ENCODE measurements around the gene MFGE8.

MFGE8 gene

GRCh38 chr15:88908123-88908522, 5.1 kb downstream of the MFGE8 start:
- H3K36me3 ChIP-seq (ENCODE audit: control insufficient read depth, insufficient read depth, low read length) = peaks cover 11% of the 10 kb centered on the region
- WGBS (ENCODE audit: extremely low coverage, insufficient coverage, low lambda C conversion rate) = no CpG with 5 or more reads among the region's 12 CpGs

GRCh38 chr15:88907111-88907510, 6.1 kb downstream of the MFGE8 start:
- Histone ChIP-seq H3K79me1 (ENCODE audit: low read length) (peaks cover 15% of the 10 kb centered on the region), H3K4ac (ENCODE audit: low read depth, low read length) (no peak overlapping the region), H3K4me2 (ENCODE audit: low read length) (no peak overlapping the region), H4K5ac (ENCODE audit: low read length) (no peak overlapping the region), H3K18ac (ENCODE audit: low read length) (no peak overlapping the region), H3K4me1 (ENCODE audit: control insufficient read depth, low read depth, low read length) (peaks cover 2% of the 10 kb centered on the region), H2BK120ac (ENCODE audit: low read depth, low read length) (no peak overlapping the region), H3K9ac (ENCODE audit: low read length) (no peak overlapping the region), H3K36me3 (ENCODE audit: control insufficient read depth, insufficient read depth, low read length) (peaks cover 13% of the 10 kb centered on the region), H3K27ac (ENCODE audit: low read depth, low read length) (no peak overlapping the region), H4K8ac (ENCODE audit: low read depth, low read length) (no peak overlapping the region), H3K23ac (ENCODE audit: low read length) (no peak overlapping the region), H2BK15ac (replicated peaks; ENCODE audit: low read depth) (no peak overlapping the region), H3K79me2 (ENCODE audit: control insufficient read depth, insufficient read depth, low read length) (peaks cover 22% of the 10 kb centered on the region), H3K4me3 (ENCODE audit: low read length) (no peak overlapping the region), H3K56ac (ENCODE audit: low read length) (no peak overlapping the region), H2BK5ac (ENCODE audit: low read length) (no peak overlapping the region), H2AK5ac (ENCODE audit: low read length) (no peak overlapping the region), H3K27me3 (ENCODE audit: insufficient read depth, low read length, poor library complexity) (no peaks in the 10 kb centered on the region)
- WGBS (ENCODE audit: extremely low coverage, insufficient coverage, low lambda C conversion rate) = no CpG with 5 or more reads among the region's 14 CpGs
- DNase-seq = no peak

More at GRCh38 chr15:88908123-88908522, 5.1 kb downstream of the MFGE8 start:
- H2AK5ac ChIP-seq (ENCODE audit: low read length) = no peak overlapping the region
- H3K27ac ChIP-seq (ENCODE audit: low read depth, low read length) = no peak overlapping the region
- H2BK120ac ChIP-seq (ENCODE audit: low read depth, low read length) = no peak overlapping the region
- H4K5ac ChIP-seq (ENCODE audit: low read length) = no peak overlapping the region
- no peak overlapping the region for H3K4ac ChIP-seq (ENCODE audit: low read depth, low read length)
- H3K79me1 ChIP-seq (ENCODE audit: low read length) = peaks cover 15% of the 10 kb centered on the region
- no peaks in the 10 kb centered on the region for H3K27me3 ChIP-seq (ENCODE audit: insufficient read depth, low read length, poor library complexity)
- no peak overlapping the region for H3K9ac ChIP-seq (ENCODE audit: low read length)
- H3K18ac ChIP-seq (ENCODE audit: low read length) = no peak overlapping the region
- peaks cover 26% of the 10 kb centered on the region for H3K79me2 ChIP-seq (ENCODE audit: control insufficient read depth, insufficient read depth, low read length)
- H2BK15ac ChIP-seq (replicated peaks; ENCODE audit: low read depth) = no peak overlapping the region
- no peak overlapping the region for H2BK5ac ChIP-seq (ENCODE audit: low read length)
- peaks cover 2% of the 10 kb centered on the region for H3K4me1 ChIP-seq (ENCODE audit: control insufficient read depth, low read depth, low read length)
- H4K8ac ChIP-seq (ENCODE audit: low read depth, low read length) = no peak overlapping the region
- DNase-seq = no peak
- H3K4me2 ChIP-seq (ENCODE audit: low read length) = no peak overlapping the region
- no peak overlapping the region for H3K4me3 ChIP-seq (ENCODE audit: low read length)
- H3K56ac ChIP-seq (ENCODE audit: low read length) = no peak overlapping the region
- H3K23ac ChIP-seq (ENCODE audit: low read length) = no peak overlapping the region

GRCh38 chr15:88906551-88906950, 6.6 kb downstream of the MFGE8 start:
- Histone ChIP-seq H3K4me3 (ENCODE audit: low read length) (no peak overlapping the region), H2BK5ac (ENCODE audit: low read length) (no peak overlapping the region), H3K4ac (ENCODE audit: low read depth, low read length) (no peak overlapping the region), H3K27me3 (ENCODE audit: insufficient read depth, low read length, poor library complexity) (no peaks in the 10 kb centered on the region), H3K36me3 (ENCODE audit: control insufficient read depth, insufficient read depth, low read length) (peaks cover 13% of the 10 kb centered on the region), H4K5ac (ENCODE audit: low read length) (no peak overlapping the region), H3K18ac (ENCODE audit: low read length) (no peak overlapping the region), H3K79me2 (ENCODE audit: control insufficient read depth, insufficient read depth, low read length) (peaks cover 21% of the 10 kb centered on the region), H2AK5ac (ENCODE audit: low read length) (no peak overlapping the region), H3K4me1 (ENCODE audit: control insufficient read depth, low read depth, low read length) (peaks cover 2% of the 10 kb centered on the region), H3K27ac (ENCODE audit: low read depth, low read length) (no peak overlapping the region), H3K23ac (ENCODE audit: low read length) (no peak overlapping the region), H3K56ac (ENCODE audit: low read length) (no peak overlapping the region), H3K79me1 (ENCODE audit: low read length) (peaks cover 15% of the 10 kb centered on the region), H3K4me2 (ENCODE audit: low read length) (no peak overlapping the region), H2BK15ac (replicated peaks; ENCODE audit: low read depth) (no peak overlapping the region), H3K9ac (ENCODE audit: low read length) (no peak overlapping the region), H4K8ac (ENCODE audit: low read depth, low read length) (no peak overlapping the region), H2BK120ac (ENCODE audit: low read depth, low read length) (no peak overlapping the region)
- no peak for DNase-seq
- WGBS (ENCODE audit: extremely low coverage, insufficient coverage, low lambda C conversion rate) = no CpG with 5 or more reads among the region's 7 CpGs

GRCh38 chr15:88906130-88906529, 7.0 kb downstream of the MFGE8 start:
- no peak overlapping the region for H2BK5ac ChIP-seq (ENCODE audit: low read length)
- no peak for DNase-seq
- peaks cover 20% of the 10 kb centered on the region for H3K79me2 ChIP-seq (ENCODE audit: control insufficient read depth, insufficient read depth, low read length)
- H4K8ac ChIP-seq (ENCODE audit: low read depth, low read length) = no peak overlapping the region
- peaks cover 15% of the 10 kb centered on the region for H3K79me1 ChIP-seq (ENCODE audit: low read length)
- H3K36me3 ChIP-seq (ENCODE audit: control insufficient read depth, insufficient read depth, low read length) = peaks cover 13% of the 10 kb centered on the region
- H3K27me3 ChIP-seq (ENCODE audit: insufficient read depth, low read length, poor library complexity) = no peaks in the 10 kb centered on the region
- no peak overlapping the region for H3K56ac ChIP-seq (ENCODE audit: low read length)
- H2BK120ac ChIP-seq (ENCODE audit: low read depth, low read length) = no peak overlapping the region
- no peak overlapping the region for H3K27ac ChIP-seq (ENCODE audit: low read depth, low read length)
- H3K4me2 ChIP-seq (ENCODE audit: low read length) = no peak overlapping the region
- H2AK5ac ChIP-seq (ENCODE audit: low read length) = no peak overlapping the region
- H3K18ac ChIP-seq (ENCODE audit: low read length) = no peak overlapping the region
- H3K4me3 ChIP-seq (ENCODE audit: low read length) = no peak overlapping the region
- no CpG with 5 or more reads among the region's 1 CpG for WGBS (ENCODE audit: extremely low coverage, insufficient coverage, low lambda C conversion rate)
- peaks cover 2% of the 10 kb centered on the region for H3K4me1 ChIP-seq (ENCODE audit: control insufficient read depth, low read depth, low read length)
- no peak overlapping the region for H4K5ac ChIP-seq (ENCODE audit: low read length)
- no peak overlapping the region for H3K23ac ChIP-seq (ENCODE audit: low read length)
- H3K9ac ChIP-seq (ENCODE audit: low read length) = no peak overlapping the region
- H3K4ac ChIP-seq (ENCODE audit: low read depth, low read length) = no peak overlapping the region
- H2BK15ac ChIP-seq (replicated peaks; ENCODE audit: low read depth) = no peak overlapping the region

GRCh38 chr15:88905576-88905975, 7.6 kb downstream of the MFGE8 start:
- Histone ChIP-seq H3K79me1 (ENCODE audit: low read length) (peaks cover 14% of the 10 kb centered on the region), H3K4me3 (ENCODE audit: low read length) (no peak overlapping the region), H2BK120ac (ENCODE audit: low read depth, low read length) (no peak overlapping the region), H3K4me2 (ENCODE audit: low read length) (no peak overlapping the region), H4K8ac (ENCODE audit: low read depth, low read length) (no peak overlapping the region), H3K36me3 (ENCODE audit: control insufficient read depth, insufficient read depth, low read length) (peaks cover 13% of the 10 kb centered on the region), H3K27ac (ENCODE audit: low read depth, low read length) (no peak overlapping the region), H3K56ac (ENCODE audit: low read length) (no peak overlapping the region), H2AK5ac (ENCODE audit: low read length) (no peak overlapping the region), H3K18ac (ENCODE audit: low read length) (no peak overlapping the region), H3K23ac (ENCODE audit: low read length) (no peak overlapping the region), H4K5ac (ENCODE audit: low read length) (no peak overlapping the region), H3K4ac (ENCODE audit: low read depth, low read length) (no peak overlapping the region), H2BK5ac (ENCODE audit: low read length) (no peak overlapping the region), H3K9ac (ENCODE audit: low read length) (no peak overlapping the region), H3K4me1 (ENCODE audit: control insufficient read depth, low read depth, low read length) (peaks cover 2% of the 10 kb centered on the region), H3K79me2 (ENCODE audit: control insufficient read depth, insufficient read depth, low read length) (peaks cover 15% of the 10 kb centered on the region), H2BK15ac (replicated peaks; ENCODE audit: low read depth) (no peak overlapping the region), H3K27me3 (ENCODE audit: insufficient read depth, low read length, poor library complexity) (no peaks in the 10 kb centered on the region)
- no CpG with 5 or more reads among the region's 11 CpGs for WGBS (ENCODE audit: extremely low coverage, insufficient coverage, low lambda C conversion rate)
- DNase-seq = no peak

GRCh38 chr15:88904624-88905327, 8.4 kb downstream of the MFGE8 start:
- WGBS (ENCODE audit: extremely low coverage, insufficient coverage, low lambda C conversion rate) = no CpG with 5 or more reads among the region's 10 CpGs
- peaks cover 12% of the 10 kb centered on the region for H3K79me1 ChIP-seq (ENCODE audit: low read length)
- H3K27me3 ChIP-seq (ENCODE audit: insufficient read depth, low read length, poor library complexity) = no peaks in the 10 kb centered on the region
- no peak overlapping the region for H3K56ac ChIP-seq (ENCODE audit: low read length)
- H3K4me2 ChIP-seq (ENCODE audit: low read length) = no peak overlapping the region
- no peak overlapping the region for H3K23ac ChIP-seq (ENCODE audit: low read length)
- H4K8ac ChIP-seq (ENCODE audit: low read depth, low read length) = no peak overlapping the region
- H3K79me2 ChIP-seq (ENCODE audit: control insufficient read depth, insufficient read depth, low read length) = peaks cover 8% of the 10 kb centered on the region
- no peak overlapping the region for H2BK5ac ChIP-seq (ENCODE audit: low read length)
- H3K27ac ChIP-seq (ENCODE audit: low read depth, low read length) = no peak overlapping the region
- H3K4ac ChIP-seq (ENCODE audit: low read depth, low read length) = no peak overlapping the region
- no peak overlapping the region for H2BK120ac ChIP-seq (ENCODE audit: low read depth, low read length)
- peaks cover 2% of the 10 kb centered on the region for H3K4me1 ChIP-seq (ENCODE audit: control insufficient read depth, low read depth, low read length)
- H2BK15ac ChIP-seq (replicated peaks; ENCODE audit: low read depth) = no peak overlapping the region
- no peak overlapping the region for H3K9ac ChIP-seq (ENCODE audit: low read length)
- no peak overlapping the region for H3K4me3 ChIP-seq (ENCODE audit: low read length)
- H2AK5ac ChIP-seq (ENCODE audit: low read length) = no peak overlapping the region
- DNase-seq = peak; percentile 91
- H4K5ac ChIP-seq (ENCODE audit: low read length) = no peak overlapping the region
- H3K36me3 ChIP-seq (ENCODE audit: control insufficient read depth, insufficient read depth, low read length) = peaks cover 13% of the 10 kb centered on the region
- H3K18ac ChIP-seq (ENCODE audit: low read length) = no peak overlapping the region
